Muscle of leg (tissue), 11 donors: ENCODE data around the gene THAP12. TPM values are rescaled to one million over a fixed set of nuclear protein-coding genes. Genes with fewer than 3 reads are reported as not detected.
A peak's percentile ranks its signal among the peaks of the same experiment; 100 is the strongest.

Experiments
- DNase-seq: peaks from one replicate; pipeline ENCODE4 v3.0.0; 2013
- H3K27ac ChIP-seq: one replicate; pipeline ENCODE4 v1.5.1; 2013; ENCODE audit warnings: mild to moderate bottlenecking, low read length, control low read depth
- H3K27me3 ChIP-seq: one replicate; pipeline ENCODE4 v1.6.1; 2013; ENCODE audit warnings: low read length; ENCODE audit not compliant: control insufficient read depth, insufficient read depth
- H3K36me3 ChIP-seq: one replicate; pipeline ENCODE4 v1.6.1; 2013; ENCODE audit warnings: low read length; ENCODE audit not compliant: control insufficient read depth, insufficient read depth
- H3K4me1 ChIP-seq: one replicate; pipeline ENCODE4 v1.6.1; 2013; ENCODE audit warnings: low read length; ENCODE audit not compliant: control insufficient read depth, insufficient read depth
- H3K4me3 ChIP-seq: one replicate; pipeline ENCODE4 v1.5.1; 2013; ENCODE audit warnings: low read length, control low read depth
- H3K9me3 ChIP-seq: replicated peaks from 2 replicates; pipeline ENCODE4 v1.6.1; 2013; ENCODE audit warnings: low read depth, low read length; ENCODE audit not compliant: control insufficient read depth
- WGBS: methylation state at CpG from one replicate; pipeline ENCODE4 v1.1.5; 2013; ENCODE audit warnings: missing lambda C conversion rate; ENCODE audit not compliant: insufficient coverage; 5-methylcytosine and 5-hydroxymethylcytosine counted together
- polyA plus RNA-seq, 8 donors: library from polyadenylated mRNA; unstranded; fragments of 120-200 nt; gene quantifications; one replicate each; pipeline versions ENCODE4 v1.2.1 to v1.2.3, GENCODE V29; 2013; ENCODE audit warnings: inconsistent platforms in 1 of 8, low replicate concordance in 1 of 8; ENCODE audit not compliant: insufficient read length in 8 of 8, insufficient read depth in 1 of 8
- total RNA-seq: library from RNA; stranded (reverse); fragments of 120-200 nt; gene quantifications from one replicate; pipeline ENCODE4 v1.2.4, GENCODE V29; 2013

THAP12 gene
- total and polyA plus RNA-seq, 9 donors: 40.0 to 68.8 (median 55.8) TPM

GRCh38 chr11:76310832-76311595, 69.9 kb downstream of the THAP12 start:
- 50% methylated on average over 10 of the region's 13 CpGs for WGBS
- DNase-seq: no peak
- H3K27me3 ChIP-seq: peaks cover 14% of the 10 kb centered on the region
- H3K9me3 ChIP-seq: no peaks in the 10 kb centered on the region
- no peaks in the 10 kb centered on the region for H3K36me3 ChIP-seq
- H3K4me3 ChIP-seq: no peak overlapping the region
- H3K27ac ChIP-seq: no peak overlapping the region
- H3K4me1 ChIP-seq: peaks cover 25% of the 10 kb centered on the region

DNA sequence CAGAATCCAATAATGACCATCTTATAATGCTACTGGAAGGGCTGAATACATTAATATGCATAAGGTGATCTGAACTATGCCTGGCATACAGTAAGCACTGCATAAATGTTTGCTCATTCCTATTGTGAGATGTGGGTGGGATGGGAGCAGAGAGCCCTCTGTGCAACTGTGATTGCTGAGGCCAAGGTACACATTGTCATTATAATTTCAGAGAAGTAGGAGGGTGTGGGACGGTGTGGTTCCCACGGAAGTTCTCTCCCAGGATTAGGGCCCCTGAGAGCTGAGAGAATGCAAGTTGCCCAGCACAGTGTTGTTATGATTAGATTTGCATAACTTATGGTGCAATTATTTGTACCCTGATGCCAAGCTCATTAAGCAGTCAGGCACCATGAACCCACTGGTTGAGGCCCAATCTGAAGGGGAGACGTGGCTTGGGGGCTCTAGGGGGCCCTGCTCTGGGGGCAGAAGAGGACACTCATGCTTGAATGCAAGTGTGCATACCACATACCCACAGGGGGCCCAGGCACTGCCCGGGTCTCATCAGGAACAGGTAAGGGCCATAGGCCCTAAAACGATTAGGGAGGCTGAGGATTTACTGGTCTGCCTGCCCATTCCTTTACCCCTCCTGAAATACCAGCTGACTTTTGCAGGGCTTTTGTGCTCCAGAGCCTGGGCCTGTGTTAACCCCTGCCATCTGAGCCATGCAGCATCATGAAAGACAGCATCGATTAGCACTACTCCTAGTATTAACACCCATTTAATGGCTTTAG, 72.8 kb downstream of the THAP12 start:
- Histone ChIP-seq H3K4me1 (peaks cover 25% of the 10 kb centered on the region), H3K27ac (no peak overlapping the region), H3K27me3 (peaks cover 5% of the 10 kb centered on the region), H3K4me3 (no peak overlapping the region), H3K36me3 (no peaks in the 10 kb centered on the region), H3K9me3 (no peaks in the 10 kb centered on the region)
- WGBS: 57% methylated on average over 1 of the region's 6 CpGs
- DNase-seq: no peak

GRCh38 chr11:76307396-76307795, 73.5 kb downstream of the THAP12 start:
- no peak overlapping the region for H3K27ac ChIP-seq
- H3K4me1 ChIP-seq: peaks cover 27% of the 10 kb centered on the region
- peaks cover 5% of the 10 kb centered on the region for H3K27me3 ChIP-seq
- DNase-seq: peak; percentile 86
- 40% methylated on average over 2 of the region's 9 CpGs for WGBS
- H3K4me3 ChIP-seq: no peak overlapping the region
- no peaks in the 10 kb centered on the region for H3K9me3 ChIP-seq
- no peaks in the 10 kb centered on the region for H3K36me3 ChIP-seq

- H3K27ac ChIP-seq: no peak overlapping the region
- H3K27me3 ChIP-seq: peaks cover 3% of the 10 kb centered on the region
- no peak overlapping the region for H3K4me3 ChIP-seq
- H3K36me3 ChIP-seq: no peaks in the 10 kb centered on the region
- peaks cover 20% of the 10 kb centered on the region for H3K4me1 ChIP-seq
- peak; percentile 31 for DNase-seq
- no peaks in the 10 kb centered on the region for H3K9me3 ChIP-seq
- 83% methylated on average over 1 of the region's 3 CpGs for WGBS
These were observed 77.5 kb downstream of the THAP12 start for GRCh38 chr11:76303399-76303798.

GRCh38 chr11:76302996-76303395, 77.9 kb downstream of the THAP12 start:
- Histone ChIP-seq H3K9me3 (no peaks in the 10 kb centered on the region), H3K27me3 (peaks cover 2% of the 10 kb centered on the region), H3K36me3 (no peaks in the 10 kb centered on the region), H3K4me1 (peaks cover 20% of the 10 kb centered on the region), H3K4me3 (no peak overlapping the region), H3K27ac (no peak overlapping the region)
- no peak for DNase-seq
- WGBS: 57% methylated on average over 2 of the region's 3 CpGs

Other genes with a start within 250 kb of the THAP12 start
- gene WNT11, start 174.6 kb downstream of the THAP12 start, total RNA-seq: 24.8 TPM
- gene WNT11, start 174.6 kb downstream of the THAP12 start, polyA plus RNA-seq: 10 to 100 TPM; 10.1 to 24.0 (median 13.5) TPM
- gene GVQW3, start 191 bp upstream of the THAP12 start, total RNA-seq: 3.4 TPM
- gene GVQW3, start 191 bp upstream of the THAP12 start, polyA plus RNA-seq: 1 to 10 TPM; 2.7 to 6.0 (median 3.6) TPM
- gene EMSY, start 63.9 kb upstream of the THAP12 start, total RNA-seq: 14.9 TPM
- gene EMSY, start 63.9 kb upstream of the THAP12 start, polyA plus RNA-seq: 10 to 100 TPM; 12.5 to 16.7 (median 13.5) TPM